ENCODE results near the gene GALNT12.

- TF ChIP-seq CTCF (IDR thresholded peaks at IDR 0.05 in 4 of 5, conservative IDR thresholded peaks at IDR 0.05 in 1 of 5) (peak in 2 of 5 experiments; percentile 43 to 48), POLR2A (IDR thresholded peaks at IDR 0.05) (no peak)
These were observed 53.4 kb downstream of the GALNT12 start for GRCh38 chr9:98860871-98861293.

Measured in gastrocnemius medialis (tissue), 4 donors.